Measurements from ENCODE around the gene CTNNA2.

CTNNA2 gene

DNA sequence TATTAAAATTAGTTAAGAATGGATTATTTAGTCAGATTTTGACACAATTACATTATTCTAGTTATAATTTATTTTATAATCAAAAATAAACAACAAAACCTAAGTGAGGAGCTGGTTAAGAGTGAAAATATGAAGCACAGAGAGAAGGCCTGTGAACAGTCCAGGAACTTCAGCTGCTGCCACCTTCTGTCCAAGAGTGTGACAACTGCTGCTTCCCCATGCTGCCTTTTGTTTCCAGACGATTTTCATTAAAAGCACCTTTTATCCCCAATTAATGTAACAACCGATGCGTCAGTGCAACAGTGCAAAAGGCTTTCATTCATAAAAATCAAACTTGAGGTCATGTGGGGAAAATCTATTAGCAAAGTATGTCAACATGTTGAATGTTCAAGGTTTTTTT is 363.6 kb downstream of the CTNNA2 start:
- no peaks in the 10 kb centered on the region for H3K79me2 ChIP-seq (ENCODE audit: control insufficient read depth, insufficient read depth, low read length, unreplicated experiment)
- H3K27me3 ChIP-seq (ENCODE audit: insufficient read depth, low read length), result peaks cover 5% of the 10 kb centered on the region
- no peak overlapping the region for H2AFZ ChIP-seq (ENCODE audit: low read length, unreplicated experiment)
- H3K4me3 ChIP-seq (ENCODE audit: low read depth, low read length), result no peak overlapping the region
- H3K36me3 ChIP-seq (ENCODE audit: insufficient read depth, low read length), result no peaks in the 10 kb centered on the region
- no peaks in the 10 kb centered on the region for H3K4me1 ChIP-seq (ENCODE audit: control insufficient read depth, insufficient read depth, low read length, unreplicated experiment)
- H3K27ac ChIP-seq (ENCODE audit: low read depth, low read length), result no peak overlapping the region

DNA sequence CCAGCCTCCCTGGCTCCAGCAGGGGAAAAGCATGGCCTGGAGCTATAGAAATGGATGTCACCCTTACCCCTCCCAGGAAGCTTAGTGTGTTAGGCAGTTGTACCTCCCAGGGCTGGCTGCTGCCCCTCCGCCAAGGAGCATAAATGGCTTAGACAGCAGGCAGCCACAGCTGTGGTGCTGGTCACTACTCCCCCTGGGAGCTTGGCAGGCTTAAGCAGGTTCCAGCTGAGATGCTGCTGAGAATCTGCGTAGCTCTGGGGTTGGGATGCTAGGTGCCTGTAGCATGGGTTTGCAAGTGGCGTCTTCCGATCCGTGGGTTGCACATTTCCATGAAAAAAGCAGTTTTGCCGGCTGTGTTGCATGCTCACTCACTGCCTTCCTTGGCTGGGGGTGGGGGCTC is 369.7 kb downstream of the CTNNA2 start:
- no peaks in the 10 kb centered on the region for H3K36me3 ChIP-seq (ENCODE audit: insufficient read depth, low read length)
- H3K27me3 ChIP-seq (ENCODE audit: insufficient read depth, low read length), result peaks cover 28% of the 10 kb centered on the region
- H3K79me2 ChIP-seq (ENCODE audit: control insufficient read depth, insufficient read depth, low read length, unreplicated experiment), result no peaks in the 10 kb centered on the region
- no peak overlapping the region for H3K27ac ChIP-seq (ENCODE audit: low read depth, low read length)
- H3K4me3 ChIP-seq (ENCODE audit: low read depth, low read length), result no peak overlapping the region
- H3K4me1 ChIP-seq (ENCODE audit: control insufficient read depth, insufficient read depth, low read length, unreplicated experiment), result no peaks in the 10 kb centered on the region
- no peak overlapping the region for H2AFZ ChIP-seq (ENCODE audit: low read length, unreplicated experiment)

DNA sequence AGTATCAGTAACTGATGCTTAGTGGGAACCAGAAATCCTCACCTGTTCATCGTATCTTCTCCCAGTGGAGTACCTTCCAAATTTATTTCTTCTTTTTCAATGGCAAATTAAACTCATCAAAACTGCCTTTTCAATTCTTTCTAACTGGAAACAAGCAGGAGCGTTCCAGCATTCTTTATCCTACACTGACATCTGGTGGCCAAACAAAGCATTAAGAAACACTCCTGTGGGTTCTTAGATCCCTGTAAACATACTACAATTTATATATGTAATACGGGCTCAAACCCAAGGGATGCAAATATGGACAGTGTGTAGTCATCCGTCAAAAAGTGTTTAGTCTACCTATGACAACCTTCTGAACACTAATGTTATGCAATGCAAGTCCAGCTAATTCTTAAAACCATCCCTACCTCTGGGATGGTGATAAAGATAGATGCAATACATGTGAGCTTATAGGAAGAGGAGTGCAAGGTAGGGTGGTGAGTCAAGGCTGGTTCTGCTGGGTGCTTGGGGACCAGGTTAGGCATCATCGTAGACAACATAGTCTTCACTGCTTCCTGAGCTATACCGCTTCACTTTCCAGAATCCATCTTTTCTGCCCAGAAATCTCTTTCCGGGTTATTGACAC is 375.0 kb downstream of the CTNNA2 start:
- no peak overlapping the region for H3K4me3 ChIP-seq (ENCODE audit: low read depth, low read length)
- H3K27ac ChIP-seq (ENCODE audit: low read depth, low read length), result no peak overlapping the region
- no peaks in the 10 kb centered on the region for H3K79me2 ChIP-seq (ENCODE audit: control insufficient read depth, insufficient read depth, low read length, unreplicated experiment)
- peaks cover 50% of the 10 kb centered on the region for H3K27me3 ChIP-seq (ENCODE audit: insufficient read depth, low read length)
- no peak overlapping the region for H2AFZ ChIP-seq (ENCODE audit: low read length, unreplicated experiment)
- H3K4me1 ChIP-seq (ENCODE audit: control insufficient read depth, insufficient read depth, low read length, unreplicated experiment), result no peaks in the 10 kb centered on the region
- no peaks in the 10 kb centered on the region for H3K36me3 ChIP-seq (ENCODE audit: insufficient read depth, low read length)

DNA sequence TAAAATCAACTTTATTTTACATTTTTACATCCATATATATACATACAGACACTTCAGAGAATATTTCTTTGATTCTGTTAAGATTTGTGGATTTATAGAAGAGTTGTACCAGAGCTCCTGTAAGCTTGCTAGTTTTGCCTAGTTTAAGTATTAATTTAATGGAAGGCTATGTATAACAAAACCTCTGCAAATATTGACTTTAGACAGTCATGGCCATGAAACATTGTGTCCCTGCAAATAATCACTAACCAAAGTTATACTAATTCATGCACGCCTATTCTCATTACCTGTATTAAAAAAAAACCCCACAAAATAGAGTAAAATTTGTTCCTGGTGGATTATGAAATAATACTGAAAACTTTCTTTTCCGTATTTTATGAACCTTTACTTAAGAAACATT is 379.3 kb downstream of the CTNNA2 start:
- H3K4me3 ChIP-seq (ENCODE audit: low read depth, low read length), result no peak overlapping the region
- no peaks in the 10 kb centered on the region for H3K79me2 ChIP-seq (ENCODE audit: control insufficient read depth, insufficient read depth, low read length, unreplicated experiment)
- no peak overlapping the region for H3K27ac ChIP-seq (ENCODE audit: low read depth, low read length)
- H3K36me3 ChIP-seq (ENCODE audit: insufficient read depth, low read length), result no peaks in the 10 kb centered on the region
- H3K27me3 ChIP-seq (ENCODE audit: insufficient read depth, low read length), result peaks cover 61% of the 10 kb centered on the region
- H2AFZ ChIP-seq (ENCODE audit: low read length, unreplicated experiment), result no peak overlapping the region
- H3K4me1 ChIP-seq (ENCODE audit: control insufficient read depth, insufficient read depth, low read length, unreplicated experiment), result no peaks in the 10 kb centered on the region

DNA sequence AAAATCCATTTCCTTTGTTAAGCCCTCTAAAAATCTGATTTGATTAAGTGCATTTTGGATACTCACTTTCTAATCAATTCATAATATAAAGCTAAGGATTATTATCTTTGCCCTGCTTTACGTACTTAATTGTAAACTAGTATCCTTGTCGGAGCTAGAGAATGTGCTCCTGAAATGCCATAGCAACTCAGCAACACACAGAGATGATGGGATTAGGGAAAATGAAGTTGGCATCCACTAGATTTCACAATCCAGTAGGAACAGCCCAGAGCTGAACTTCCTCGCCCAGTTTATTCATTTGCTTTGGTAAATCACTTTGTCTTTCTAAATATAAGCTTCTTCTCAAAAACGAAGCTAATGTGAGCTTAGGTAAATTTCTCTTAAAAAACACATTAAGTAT is 386.3 kb downstream of the CTNNA2 start:
- H3K27me3 ChIP-seq (ENCODE audit: insufficient read depth, low read length), result peaks cover 52% of the 10 kb centered on the region
- H2AFZ ChIP-seq (ENCODE audit: low read length, unreplicated experiment), result no peak overlapping the region
- H3K4me1 ChIP-seq (ENCODE audit: control insufficient read depth, insufficient read depth, low read length, unreplicated experiment), result no peaks in the 10 kb centered on the region
- H3K79me2 ChIP-seq (ENCODE audit: control insufficient read depth, insufficient read depth, low read length, unreplicated experiment), result no peaks in the 10 kb centered on the region
- H3K4me3 ChIP-seq (ENCODE audit: low read depth, low read length), result no peak overlapping the region
- H3K36me3 ChIP-seq (ENCODE audit: insufficient read depth, low read length), result no peaks in the 10 kb centered on the region
- H3K27ac ChIP-seq (ENCODE audit: low read depth, low read length), result no peak overlapping the region

DNA sequence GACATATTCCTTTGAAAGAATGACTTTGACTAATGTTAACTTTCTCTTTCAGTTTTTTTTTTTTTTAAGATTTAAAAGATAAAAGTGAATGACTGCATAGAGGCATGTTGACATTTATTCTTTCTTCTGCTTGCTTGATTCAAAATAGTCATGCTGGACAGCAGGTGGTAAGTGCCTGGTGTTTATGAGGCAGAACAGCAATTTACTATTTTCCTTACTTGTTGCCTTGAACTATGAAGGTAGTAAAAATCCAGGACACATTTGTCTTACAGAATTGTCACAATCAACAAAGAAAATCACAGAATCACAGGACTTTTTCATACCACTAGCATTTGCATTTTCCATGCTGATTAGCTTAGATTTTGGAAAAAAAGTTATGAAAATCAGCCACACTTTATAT is 388.3 kb downstream of the CTNNA2 start:
- H3K36me3 ChIP-seq (ENCODE audit: insufficient read depth, low read length), result no peaks in the 10 kb centered on the region
- H3K4me1 ChIP-seq (ENCODE audit: control insufficient read depth, insufficient read depth, low read length, unreplicated experiment), result no peaks in the 10 kb centered on the region
- peaks cover 37% of the 10 kb centered on the region for H3K27me3 ChIP-seq (ENCODE audit: insufficient read depth, low read length)
- no peak overlapping the region for H3K4me3 ChIP-seq (ENCODE audit: low read depth, low read length)
- H3K79me2 ChIP-seq (ENCODE audit: control insufficient read depth, insufficient read depth, low read length, unreplicated experiment), result no peaks in the 10 kb centered on the region
- no peak overlapping the region for H2AFZ ChIP-seq (ENCODE audit: low read length, unreplicated experiment)
- no peak overlapping the region for H3K27ac ChIP-seq (ENCODE audit: low read depth, low read length)

DNA sequence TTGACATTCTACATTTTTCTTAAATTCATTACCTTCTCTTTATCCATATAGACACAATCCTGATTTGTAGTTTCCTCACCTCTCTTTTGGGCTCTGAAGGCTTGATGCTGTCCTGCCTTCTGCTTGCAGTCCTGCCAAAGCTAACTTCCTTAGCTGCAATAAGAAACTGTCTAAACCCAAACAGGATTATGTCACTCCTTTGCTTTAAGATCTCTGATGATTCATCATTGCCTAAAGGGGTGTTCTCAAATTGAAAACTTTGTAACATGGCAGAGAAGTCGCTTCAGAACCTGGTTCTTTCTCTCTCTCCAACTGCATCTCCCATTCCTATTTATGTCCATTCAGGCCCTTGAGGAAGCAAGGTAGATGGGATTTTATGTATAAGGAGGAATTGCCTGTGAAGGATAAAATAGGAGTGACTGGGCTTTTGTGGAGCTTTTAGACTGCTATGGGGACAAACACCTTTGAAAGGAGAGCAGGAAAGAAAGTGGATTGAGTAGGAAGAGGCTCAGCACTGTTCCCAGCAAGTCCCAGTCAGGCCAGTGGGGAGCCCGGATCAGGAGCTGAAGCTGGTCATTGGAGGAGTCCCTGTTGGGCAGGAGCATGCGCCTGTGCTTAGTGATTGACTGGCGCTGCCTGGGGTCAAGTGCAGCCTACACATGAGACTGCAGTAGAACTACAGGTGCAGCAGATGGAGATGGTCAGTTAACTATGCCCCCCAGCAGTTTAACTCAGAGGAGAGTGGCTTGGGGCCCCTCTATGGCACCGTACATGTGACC is 390.6 kb downstream of the CTNNA2 start:
- Histone ChIP-seq H3K27me3 (ENCODE audit: insufficient read depth, low read length) (peaks cover 28% of the 10 kb centered on the region), H3K4me3 (ENCODE audit: low read depth, low read length) (no peak overlapping the region), H3K27ac (ENCODE audit: low read depth, low read length) (no peak overlapping the region), H2AFZ (ENCODE audit: low read length, unreplicated experiment) (no peak overlapping the region), H3K79me2 (ENCODE audit: control insufficient read depth, insufficient read depth, low read length, unreplicated experiment) (no peaks in the 10 kb centered on the region), H3K36me3 (ENCODE audit: insufficient read depth, low read length) (no peaks in the 10 kb centered on the region), H3K4me1 (ENCODE audit: control insufficient read depth, insufficient read depth, low read length, unreplicated experiment) (no peaks in the 10 kb centered on the region)

DNA sequence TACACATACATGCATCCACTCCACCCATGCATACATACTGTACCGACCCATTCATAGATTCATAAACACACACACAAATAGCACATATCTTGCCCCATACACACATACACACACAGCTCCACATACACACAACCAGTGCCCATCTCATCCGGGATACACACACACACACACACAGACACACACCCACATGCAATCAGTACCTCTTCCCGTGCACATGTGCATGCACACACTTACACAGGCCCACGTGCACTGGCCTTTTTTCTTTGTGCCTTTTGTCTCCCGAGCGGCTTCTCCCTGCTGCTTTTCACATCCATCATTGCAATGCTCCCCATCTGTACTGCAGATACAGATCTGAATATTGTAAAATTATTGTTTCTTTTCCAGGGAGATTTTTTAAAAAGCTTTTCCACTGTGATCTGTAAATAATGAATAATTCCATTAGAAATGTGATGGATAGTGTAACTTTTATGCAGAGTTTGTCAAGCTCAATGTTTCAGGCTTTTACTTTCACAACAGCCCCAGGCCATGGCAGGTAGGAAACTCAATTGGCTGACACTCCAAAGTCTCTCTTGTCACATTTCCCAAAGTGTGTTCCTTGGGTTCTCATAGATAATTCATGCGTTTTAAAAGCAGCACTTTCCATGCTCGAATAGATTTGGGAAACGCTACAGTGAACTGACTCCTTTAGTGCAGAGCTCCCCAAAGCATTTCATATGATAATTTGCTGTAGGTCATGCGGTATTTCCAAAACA is 393.5 kb downstream of the CTNNA2 start:
- H3K79me2 ChIP-seq (ENCODE audit: control insufficient read depth, insufficient read depth, low read length, unreplicated experiment), result no peaks in the 10 kb centered on the region
- H3K36me3 ChIP-seq (ENCODE audit: insufficient read depth, low read length), result no peaks in the 10 kb centered on the region
- H3K27ac ChIP-seq (ENCODE audit: low read depth, low read length), result no peak overlapping the region
- no peak overlapping the region for H2AFZ ChIP-seq (ENCODE audit: low read length, unreplicated experiment)
- peaks cover 31% of the 10 kb centered on the region for H3K27me3 ChIP-seq (ENCODE audit: insufficient read depth, low read length)
- no peak overlapping the region for H3K4me3 ChIP-seq (ENCODE audit: low read depth, low read length)
- H3K4me1 ChIP-seq (ENCODE audit: control insufficient read depth, insufficient read depth, low read length, unreplicated experiment), result no peaks in the 10 kb centered on the region

DNA sequence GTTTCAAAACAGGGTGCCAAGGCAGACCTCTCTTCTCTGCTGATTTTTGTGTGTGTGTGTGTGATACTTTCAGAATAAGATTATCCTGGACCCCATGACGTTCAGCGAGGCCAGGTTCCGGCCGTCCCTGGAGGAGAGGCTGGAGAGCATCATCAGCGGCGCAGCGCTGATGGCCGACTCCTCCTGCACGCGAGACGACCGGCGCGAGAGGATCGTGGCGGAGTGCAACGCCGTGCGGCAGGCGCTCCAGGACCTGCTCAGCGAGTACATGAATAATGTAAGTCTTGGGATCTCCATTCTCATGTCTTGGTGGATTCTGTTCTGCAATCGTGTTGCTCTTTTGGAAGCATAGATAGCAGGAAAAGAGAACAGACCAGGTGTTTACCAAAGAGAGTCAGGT is 396.7 kb downstream of the CTNNA2 start:
- Histone ChIP-seq H3K79me2 (ENCODE audit: control insufficient read depth, insufficient read depth, low read length, unreplicated experiment) (no peaks in the 10 kb centered on the region), H2AFZ (ENCODE audit: low read length, unreplicated experiment) (no peak overlapping the region), H3K27me3 (ENCODE audit: insufficient read depth, low read length) (peaks cover 26% of the 10 kb centered on the region), H3K36me3 (ENCODE audit: insufficient read depth, low read length) (no peaks in the 10 kb centered on the region), H3K27ac (ENCODE audit: low read depth, low read length) (no peak overlapping the region), H3K4me3 (ENCODE audit: low read depth, low read length) (no peak overlapping the region), H3K4me1 (ENCODE audit: control insufficient read depth, insufficient read depth, low read length, unreplicated experiment) (no peaks in the 10 kb centered on the region)

DNA sequence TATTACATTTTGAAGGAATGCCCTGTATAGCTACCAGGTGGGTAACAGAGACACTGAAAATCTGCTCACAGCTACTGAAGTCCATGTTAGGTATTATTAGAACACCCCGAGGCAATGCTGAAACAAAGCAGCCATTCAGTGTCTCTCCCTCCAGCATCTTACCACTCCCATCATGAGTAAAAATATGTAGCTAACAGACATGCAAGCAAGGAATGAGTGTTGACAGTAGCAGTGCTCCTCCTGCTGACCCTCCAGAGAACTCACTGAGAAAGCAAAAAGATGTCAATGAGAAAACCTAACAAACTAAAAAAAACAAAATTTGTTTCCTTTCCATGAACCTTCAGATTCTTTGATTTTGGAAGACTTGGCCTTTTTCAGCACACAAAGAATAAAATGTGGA is 397.8 kb downstream of the CTNNA2 start:
- H3K27ac ChIP-seq (ENCODE audit: low read depth, low read length), result no peak overlapping the region
- no peak overlapping the region for H2AFZ ChIP-seq (ENCODE audit: low read length, unreplicated experiment)
- H3K4me3 ChIP-seq (ENCODE audit: low read depth, low read length), result no peak overlapping the region
- H3K36me3 ChIP-seq (ENCODE audit: insufficient read depth, low read length), result no peaks in the 10 kb centered on the region
- H3K27me3 ChIP-seq (ENCODE audit: insufficient read depth, low read length), result peaks cover 26% of the 10 kb centered on the region
- H3K4me1 ChIP-seq (ENCODE audit: control insufficient read depth, insufficient read depth, low read length, unreplicated experiment), result no peaks in the 10 kb centered on the region
- H3K79me2 ChIP-seq (ENCODE audit: control insufficient read depth, insufficient read depth, low read length, unreplicated experiment), result no peaks in the 10 kb centered on the region

Data from ACC112 (cell line).